Activated B cell treated with CpG ODN at 0.5 μM for 24 hours (primary cell): ENCODE measurements around the gene LTK. TPM values are rescaled to one million over a fixed set of nuclear protein-coding genes. Genes with fewer than 3 reads are reported as not detected.

Experiments
- ATAC-seq: fragments of 200-7000 bp; cut with Tn5 transposase; one replicate; pipeline ENCODE4 v1.10.0; 2021; ENCODE audit warnings: low read depth, mild to moderate bottlenecking, moderate library complexity
- CTCF ChIA-PET: fragments of 350-600 bp; sonication (Branson Sonifier 250); formaldehyde crosslinking; loops from one replicate; lab custom pipeline; 2021; ENCODE audit warnings: antibody characterized with exemption; lab: Charles Lee
- POLR2A ChIA-PET: fragments of 350-600 bp; sonication (Branson Sonifier 250); formaldehyde crosslinking; loops from one replicate; lab custom pipeline; 2021; ENCODE audit warnings: antibody characterized with exemption; lab: Charles Lee
- DNase-seq: peaks from one replicate; pipeline ENCODE4 v3.0.0; 2022
- H3K27ac Mint-ChIP-seq: one replicate; pipeline ENCODE4 v1.8.0; 2020; ENCODE audit warnings: mixed read lengths
- H3K27me3 Mint-ChIP-seq: one replicate; pipeline ENCODE4 v1.8.0; 2021; ENCODE audit warnings: mixed read lengths
- H3K36me3 Mint-ChIP-seq: one replicate; pipeline ENCODE4 v1.8.0; 2021; ENCODE audit warnings: low read depth, mixed read lengths
- H3K4me1 Mint-ChIP-seq: one replicate; pipeline ENCODE4 v1.8.0; 2021; ENCODE audit warnings: mixed read lengths
- H3K4me3 Mint-ChIP-seq: one replicate; pipeline ENCODE4 v1.8.0; 2020; ENCODE audit warnings: mild to moderate bottlenecking, mixed read lengths
- H3K9me3 Mint-ChIP-seq: one replicate; pipeline ENCODE4 v1.8.0; 2020; ENCODE audit warnings: mixed read lengths
- intact Hi-C: fragments of 100-400 bp; cut with micrococcal nuclease; formaldehyde crosslinking; loops from one replicate; pipeline ENCODE4 v1.15.1; 2024
- total RNA-seq: library from RNA; stranded (reverse); gene quantifications from 2 replicates; pipeline ENCODE4 v1.2.3, GENCODE V29; 2022
- TF ChIP-seq, protein P1 (sequence below): fragments of 200-600 bp; IDR thresholded peaks from one replicate; pipeline ENCODE4 v1.8.0; 2022; ENCODE audit warnings: antibody characterized with exemption, mild to moderate bottlenecking

LTK gene
- total RNA-seq, 1 donor from 2014 or later, result 2.2 TPM

DNA sequence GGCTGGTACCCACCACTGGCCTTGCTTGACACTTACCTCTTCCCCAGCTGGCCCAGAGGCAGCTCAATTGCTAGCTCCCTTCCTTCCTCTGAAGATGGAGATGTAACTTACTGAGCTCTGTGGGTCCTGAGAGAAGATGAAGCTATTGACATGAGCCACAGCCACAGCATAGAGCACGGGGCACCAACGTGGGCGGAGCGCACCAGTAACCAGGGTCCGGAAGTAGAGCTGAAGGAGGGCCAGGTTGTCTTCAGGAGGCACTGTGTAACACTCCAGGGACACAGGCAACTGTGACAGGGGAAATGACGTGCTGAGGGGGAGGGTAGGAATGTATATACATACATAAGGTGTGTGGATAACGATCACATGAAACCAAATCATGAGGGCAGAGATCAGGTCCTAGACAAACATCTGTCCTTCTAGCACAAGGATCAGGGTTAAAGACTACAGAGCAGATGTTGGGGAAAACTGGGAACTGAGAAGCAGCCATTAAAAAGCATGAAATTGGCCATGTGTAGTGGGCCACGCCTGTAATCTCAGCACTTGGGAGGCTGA lies 4.3 kb upstream of the LTK start:
- POLR2A ChIA-PET, result no interaction called here

DNA sequence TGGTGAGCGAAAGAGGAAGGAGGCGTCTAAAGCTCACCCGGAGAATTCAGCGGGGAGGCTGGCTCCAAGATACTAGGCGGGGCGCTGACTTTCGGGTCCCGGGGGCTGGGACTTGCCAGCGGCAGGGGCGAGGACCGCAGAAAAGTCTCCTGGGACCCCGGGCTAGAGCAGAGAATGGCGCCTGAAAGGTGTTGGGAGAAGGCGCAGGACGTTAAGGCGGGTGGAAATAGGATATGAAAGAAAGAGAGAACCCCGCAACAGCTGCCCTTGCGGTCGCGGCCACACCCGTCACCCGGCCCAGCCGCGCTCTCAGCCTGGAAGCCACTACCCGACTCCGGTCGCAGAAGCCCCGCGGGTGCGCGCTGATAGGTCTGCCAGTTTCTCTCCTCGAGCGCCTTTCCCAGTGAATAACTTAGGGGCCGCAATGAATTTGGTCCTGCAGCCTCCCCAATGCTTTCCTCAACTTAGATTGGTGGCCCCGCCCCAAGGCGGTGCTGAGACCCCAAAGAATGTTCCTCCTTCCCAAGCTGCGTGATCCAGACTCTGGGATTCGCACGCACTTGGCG lies 604 bp downstream of the LTK start:
- POLR2A ChIA-PET, result interaction anchor here (1.0 to 1.7 kb wide), 5 partner anchors 11 to 31 kb away, joined by 3 to 5 read pairs (median 3); partner anchors contain the start of genes ITPKA and RPAP1
- peak; percentile 79 for ATAC-seq

More for the DNA sequence above, 4.3 kb upstream of the LTK start:
- H3K36me3 Mint-ChIP-seq, result peaks cover 32% of the 10 kb centered on the region
- DNase-seq, result no peak
- no peak for ATAC-seq
- no peaks in the 10 kb centered on the region for H3K9me3 Mint-ChIP-seq
- H3K27me3 Mint-ChIP-seq, result no peaks in the 10 kb centered on the region
- intact Hi-C loops, result no loop called here
- TF ChIP-seq, protein P1, sequence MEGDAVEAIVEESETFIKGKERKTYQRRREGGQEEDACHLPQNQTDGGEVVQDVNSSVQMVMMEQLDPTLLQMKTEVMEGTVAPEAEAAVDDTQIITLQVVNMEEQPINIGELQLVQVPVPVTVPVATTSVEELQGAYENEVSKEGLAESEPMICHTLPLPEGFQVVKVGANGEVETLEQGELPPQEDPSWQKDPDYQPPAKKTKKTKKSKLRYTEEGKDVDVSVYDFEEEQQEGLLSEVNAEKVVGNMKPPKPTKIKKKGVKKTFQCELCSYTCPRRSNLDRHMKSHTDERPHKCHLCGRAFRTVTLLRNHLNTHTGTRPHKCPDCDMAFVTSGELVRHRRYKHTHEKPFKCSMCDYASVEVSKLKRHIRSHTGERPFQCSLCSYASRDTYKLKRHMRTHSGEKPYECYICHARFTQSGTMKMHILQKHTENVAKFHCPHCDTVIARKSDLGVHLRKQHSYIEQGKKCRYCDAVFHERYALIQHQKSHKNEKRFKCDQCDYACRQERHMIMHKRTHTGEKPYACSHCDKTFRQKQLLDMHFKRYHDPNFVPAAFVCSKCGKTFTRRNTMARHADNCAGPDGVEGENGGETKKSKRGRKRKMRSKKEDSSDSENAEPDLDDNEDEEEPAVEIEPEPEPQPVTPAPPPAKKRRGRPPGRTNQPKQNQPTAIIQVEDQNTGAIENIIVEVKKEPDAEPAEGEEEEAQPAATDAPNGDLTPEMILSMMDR, result no peak
- H3K4me3 Mint-ChIP-seq, result no peak overlapping the region
- H3K4me1 Mint-ChIP-seq, result peaks cover 14% of the 10 kb centered on the region
- CTCF ChIA-PET, result no interaction called here
- no peak overlapping the region for H3K27ac Mint-ChIP-seq

DNA sequence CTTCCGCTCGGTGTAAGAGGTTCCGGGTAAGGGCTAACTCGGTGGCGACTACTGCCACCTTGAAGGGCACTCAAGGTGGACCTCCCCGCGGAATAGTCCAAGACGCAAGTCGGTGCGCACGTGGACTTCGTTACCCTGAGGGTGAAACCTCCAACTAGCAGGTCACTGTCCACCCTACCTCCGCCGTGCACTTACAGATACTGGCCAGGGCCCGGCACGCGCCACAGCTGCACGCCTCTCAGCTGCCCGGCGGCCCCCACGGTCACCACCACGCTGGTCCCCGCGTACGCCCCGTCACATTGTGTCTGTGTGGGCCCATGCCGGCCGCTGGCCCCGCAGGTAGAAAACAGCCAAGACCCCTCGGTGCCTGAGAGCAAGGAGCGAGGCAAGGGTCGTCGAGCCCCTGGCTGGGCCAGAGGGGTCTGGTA lies 1.1 kb downstream of the LTK start:
- Mint-ChIP-seq H3K4me1 (peaks cover 24% of the 10 kb centered on the region), H3K27me3 (peaks cover 5% of the 10 kb centered on the region), H3K36me3 (peaks cover 6% of the 10 kb centered on the region), H3K4me3 (peak overlapping the region; percentile 85), H3K9me3 (no peaks in the 10 kb centered on the region), H3K27ac (no peak overlapping the region)
- ChIA-PET POLR2A (interaction anchor here (1.0 to 1.7 kb wide), 4 partner anchors 10 to 32 kb away, joined by 3 to 5 read pairs (median 4); partner anchors contain the start of genes ITPKA and RPAP1), CTCF (no interaction called here)
- intact Hi-C loops, result no loop called here
- ATAC-seq (no peak), DNase-seq (no peak)
- TF ChIP-seq, protein P1, result no peak

More for the DNA sequence above, 604 bp downstream of the LTK start:
- intact Hi-C loops, result loop anchor here (1.0 kb wide), 2 partner anchors 11 to 46 kb away; partner anchors contain the start of gene TYRO3
- TF ChIP-seq, protein P1, result no peak
- no peaks in the 10 kb centered on the region for H3K9me3 Mint-ChIP-seq
- CTCF ChIA-PET, result no interaction called here
- peak; percentile 52 for DNase-seq
- H3K27me3 Mint-ChIP-seq, result peaks cover 5% of the 10 kb centered on the region
- H3K27ac Mint-ChIP-seq, result peak overlapping the region; percentile 41
- H3K4me1 Mint-ChIP-seq, result peaks cover 24% of the 10 kb centered on the region
- H3K36me3 Mint-ChIP-seq, result peaks cover 11% of the 10 kb centered on the region
- H3K4me3 Mint-ChIP-seq, result peak overlapping the region; percentile 85

DNA sequence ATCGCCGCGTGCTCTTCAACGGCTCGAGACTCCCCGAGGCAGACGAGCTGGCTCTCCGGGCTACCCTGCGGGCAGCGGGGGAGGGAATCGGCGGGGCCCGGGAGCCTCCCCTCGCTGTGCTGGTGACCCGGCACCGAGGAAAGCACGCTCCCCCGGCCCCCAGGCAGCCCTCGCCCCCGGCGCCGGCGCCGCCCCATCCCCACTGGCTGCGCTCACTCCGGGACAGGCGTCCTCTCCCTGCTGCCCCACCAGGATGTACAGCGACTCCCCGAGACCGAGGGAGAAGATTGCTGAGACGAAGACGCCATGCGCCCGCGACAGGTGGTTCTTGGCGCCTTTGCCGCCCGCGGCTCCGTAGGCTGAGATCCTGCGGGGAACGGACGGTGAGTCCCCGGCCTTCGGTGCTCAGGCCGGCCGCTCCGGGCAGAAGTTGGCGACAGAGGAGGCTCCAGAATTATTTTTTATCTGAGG lies 1.7 kb downstream of the LTK start:
- Mint-ChIP-seq H3K4me1 (peaks cover 24% of the 10 kb centered on the region), H3K36me3 (peaks cover 2% of the 10 kb centered on the region), H3K27me3 (peaks cover 5% of the 10 kb centered on the region), H3K9me3 (no peaks in the 10 kb centered on the region), H3K27ac (no peak overlapping the region), H3K4me3 (peak overlapping the region; percentile 85)
- CTCF ChIA-PET, result no interaction called here
- POLR2A ChIA-PET, result interaction anchor here (1.0 kb wide), 1 partner anchor 10 kb away, joined by 4 read pairs; no protein-coding TSS in a partner anchor
- intact Hi-C loops, result no loop called here
- TF ChIP-seq, protein P1, result no peak
- ATAC-seq (no peak), DNase-seq (no peak)

DNA sequence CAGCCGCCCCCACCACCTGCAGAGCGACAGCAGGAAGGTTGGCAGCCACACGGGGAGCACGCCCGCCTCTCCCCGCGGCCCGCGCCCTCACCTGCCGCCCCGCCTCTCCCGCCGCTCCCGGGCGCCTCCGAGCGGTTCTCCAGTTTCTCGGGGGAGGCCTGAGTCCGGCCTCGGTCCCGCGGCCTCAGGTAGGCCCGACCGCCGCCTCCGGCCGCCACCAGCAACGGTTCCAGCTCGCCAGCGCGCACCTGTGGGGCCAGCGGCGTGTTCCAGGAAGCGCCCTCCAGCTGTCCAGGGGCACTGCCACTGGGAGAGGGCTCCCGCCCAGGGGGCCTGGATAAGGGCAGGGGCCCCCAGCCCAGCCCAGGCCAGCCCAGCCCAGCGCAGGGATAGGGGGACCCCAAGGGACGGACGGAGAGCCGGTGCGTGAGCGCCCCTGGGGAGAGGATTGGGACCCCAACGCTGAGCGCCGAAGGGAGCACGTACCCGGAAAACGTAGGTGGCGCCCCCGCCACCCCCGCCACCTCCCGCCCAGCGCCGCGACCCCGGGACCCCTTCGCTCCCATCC lies 2.2 kb downstream of the LTK start:
- DNase-seq (no peak), ATAC-seq (no peak)
- H3K4me3 Mint-ChIP-seq, result no peak overlapping the region
- peaks cover 5% of the 10 kb centered on the region for H3K27me3 Mint-ChIP-seq
- no peaks in the 10 kb centered on the region for H3K36me3 Mint-ChIP-seq
- ChIA-PET CTCF (no interaction called here), POLR2A (interaction anchor here (1.0 kb wide), 1 partner anchor 10 kb away, joined by 4 read pairs; no protein-coding TSS in a partner anchor)
- no peak overlapping the region for H3K27ac Mint-ChIP-seq
- H3K9me3 Mint-ChIP-seq, result no peaks in the 10 kb centered on the region
- TF ChIP-seq, protein P1, result no peak
- intact Hi-C loops, result no loop called here
- peaks cover 24% of the 10 kb centered on the region for H3K4me1 Mint-ChIP-seq
